ENCODE results near the gene SEC11A. TPM values are rescaled to one million over a fixed set of nuclear protein-coding genes. Genes with fewer than 3 reads are reported as not detected.

SEC11A gene
- total and polyA plus RNA-seq, 4 donors = 56.7 to 90.2 (median 71.3) TPM

GRCh38 chr15:84671211-84671610 is 44.7 kb downstream of the SEC11A start:
- Histone ChIP-seq H3K4me1 (ENCODE audit: control insufficient read depth in 4 of 4, insufficient read depth in 4 of 4, low read length in 3 of 4) (peaks cover 0 to 10% (median 7%) of the 10 kb centered on the region in 4 donors), H3K27me3 (ENCODE audit: control insufficient read depth in 4 of 4, insufficient read depth in 4 of 4, low read length in 3 of 4) (no peaks in the 10 kb centered on the region), H3K4me3 (ENCODE audit: low read depth in 1 of 3, low read length in 3 of 3) (no peak overlapping the region), H3K36me3 (ENCODE audit: control insufficient read depth in 4 of 4, insufficient read depth in 3 of 4, low read depth in 1 of 4, low read length in 3 of 4) (peaks cover 3 to 22% (median 9%) of the 10 kb centered on the region in 4 donors), H3K9me3 (ENCODE audit: control insufficient read depth in 4 of 4, low read length in 3 of 4) (no peaks in the 10 kb centered on the region), H3K27ac (ENCODE audit: low read depth in 1 of 2, low read length in 2 of 2) (no peak overlapping the region), H3K9ac (ENCODE audit: low read depth in 1 of 2, low read length in 2 of 2) (no peak overlapping the region)
- no peak for DNase-seq (ENCODE audit: low spot score)
- TF ChIP-seq YY1 (IDR thresholded peaks at IDR 0.05) = no peak
- no peak for TF ChIP-seq MAX (IDR thresholded peaks at IDR 0.05)
- TF ChIP-seq ZBTB33 (IDR thresholded peaks at IDR 0.05) = no peak
- no peak for TF ChIP-seq SP1 (IDR thresholded peaks at IDR 0.05)
- no peak for TF ChIP-seq HNF4A (conservative IDR thresholded peaks at IDR 0.05)
- TF ChIP-seq CTCF (IDR thresholded peaks at IDR 0.05; ENCODE audit: low read depth, low read length, missing input control) = no peak
- no peak for TF ChIP-seq JUND (IDR thresholded peaks at IDR 0.05)
- no peak for TF ChIP-seq EGR1 (IDR thresholded peaks at IDR 0.05; ENCODE audit: low read depth in 2 of 2)
- TF ChIP-seq GABPA (IDR thresholded peaks at IDR 0.05 in 1 of 2, conservative IDR thresholded peaks at IDR 0.05 in 1 of 2) = no peak
- no peak for TF ChIP-seq FOXA1 (IDR thresholded peaks at IDR 0.05)
- TF ChIP-seq RAD21 (IDR thresholded peaks at IDR 0.05) = no peak
- no peak for TF ChIP-seq FOXA2 (IDR thresholded peaks at IDR 0.05)
- TF ChIP-seq ATF3 (IDR thresholded peaks at IDR 0.05) = no peak
- TF ChIP-seq RXRA (IDR thresholded peaks at IDR 0.05) = no peak
- TF ChIP-seq REST (IDR thresholded peaks at IDR 0.05) = no peak
- TF ChIP-seq NR2F2 (IDR thresholded peaks at IDR 0.05) = no peak

- no peak overlapping the region for H3K27ac ChIP-seq (ENCODE audit: low read depth in 1 of 2, low read length in 2 of 2)
- H3K9ac ChIP-seq (ENCODE audit: low read depth in 1 of 2, low read length in 2 of 2) = no peak overlapping the region
- H3K4me1 ChIP-seq (ENCODE audit: control insufficient read depth in 4 of 4, insufficient read depth in 4 of 4, low read length in 3 of 4) = peaks cover 0 to 10% (median 7%) of the 10 kb centered on the region in 4 donors
- H3K27me3 ChIP-seq (ENCODE audit: control insufficient read depth in 4 of 4, insufficient read depth in 4 of 4, low read length in 3 of 4) = no peaks in the 10 kb centered on the region
- H3K9me3 ChIP-seq (ENCODE audit: control insufficient read depth in 4 of 4, low read length in 3 of 4) = no peaks in the 10 kb centered on the region
- WGBS = 93% methylated on average over 8 of the region's 8 CpGs
- no peak for DNase-seq (ENCODE audit: low spot score)
- no peak overlapping the region for H3K4me3 ChIP-seq (ENCODE audit: low read depth in 1 of 3, low read length in 3 of 3)
- peaks cover 5 to 34% (median 16%) of the 10 kb centered on the region in 4 donors for H3K36me3 ChIP-seq (ENCODE audit: control insufficient read depth in 4 of 4, insufficient read depth in 3 of 4, low read depth in 1 of 4, low read length in 3 of 4)
- no peak for TF ChIP-seq TAF1 (conservative IDR thresholded peaks at IDR 0.05)
- TF ChIP-seq GABPA (IDR thresholded peaks at IDR 0.05 in 1 of 2, conservative IDR thresholded peaks at IDR 0.05 in 1 of 2) = no peak
- TF ChIP-seq ATF3 (IDR thresholded peaks at IDR 0.05) = no peak
- TF ChIP-seq HNF4A (conservative IDR thresholded peaks at IDR 0.05) = no peak
- TF ChIP-seq RXRA (IDR thresholded peaks at IDR 0.05) = no peak
- no peak for TF ChIP-seq ZBTB33 (IDR thresholded peaks at IDR 0.05)
- no peak for TF ChIP-seq FOXA2 (IDR thresholded peaks at IDR 0.05)
- TF ChIP-seq FOXA1 (IDR thresholded peaks at IDR 0.05) = no peak
- TF ChIP-seq RAD21 (IDR thresholded peaks at IDR 0.05) = no peak
- no peak for TF ChIP-seq REST (IDR thresholded peaks at IDR 0.05)
- TF ChIP-seq MAX (IDR thresholded peaks at IDR 0.05) = no peak
- no peak for TF ChIP-seq SP1 (IDR thresholded peaks at IDR 0.05)
Observed at GRCh38 chr15:84669726-84670125, 46.2 kb downstream of the SEC11A start.

All from liver (tissue), 9 donors.